GM08714 (cell line): ENCODE data around the gene FABP2.
"Not testable (repeated sequence)": the region's sequence is repeated elsewhere in the genome, so short reads cannot be mapped to it uniquely, and the experiment has no call there.

Experiments used
- H3K4me3 ChIP-seq: fragments of 200-500 bp; sonication (Bioruptor generic); 2 replicates; pipeline ENCODE4 v1.5.1; 2014; ENCODE audit warnings: mild to moderate bottlenecking, low read length, inconsistent platforms
- ZNF274 ChIP-seq: IDR thresholded peaks from 2 replicates; pipeline ENCODE4 v1.6.1; 2012; ENCODE audit warnings: mild to moderate bottlenecking, low read depth, low read length

FABP2 gene

DNA sequence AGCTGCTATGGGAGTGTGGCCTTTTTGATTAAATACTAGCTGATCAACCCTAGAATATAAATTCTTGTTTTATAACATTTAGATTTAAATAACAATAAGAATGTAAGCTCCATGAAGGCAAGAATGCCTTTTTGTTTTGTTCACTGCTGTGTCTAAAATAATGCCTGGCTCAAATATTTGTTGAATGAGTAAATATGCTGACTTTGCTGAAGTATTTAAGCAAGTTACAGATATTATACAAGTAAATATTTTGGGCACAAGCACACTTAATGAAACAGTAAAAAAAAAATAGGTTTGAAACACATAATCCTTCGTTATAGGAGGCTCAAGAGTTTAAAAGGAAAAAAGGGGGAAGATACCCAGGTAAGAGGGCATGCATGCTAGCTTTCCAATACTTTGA lies 24.1 kb downstream of the FABP2 start:
- H3K4me3 ChIP-seq, result no peak overlapping the region

DNA sequence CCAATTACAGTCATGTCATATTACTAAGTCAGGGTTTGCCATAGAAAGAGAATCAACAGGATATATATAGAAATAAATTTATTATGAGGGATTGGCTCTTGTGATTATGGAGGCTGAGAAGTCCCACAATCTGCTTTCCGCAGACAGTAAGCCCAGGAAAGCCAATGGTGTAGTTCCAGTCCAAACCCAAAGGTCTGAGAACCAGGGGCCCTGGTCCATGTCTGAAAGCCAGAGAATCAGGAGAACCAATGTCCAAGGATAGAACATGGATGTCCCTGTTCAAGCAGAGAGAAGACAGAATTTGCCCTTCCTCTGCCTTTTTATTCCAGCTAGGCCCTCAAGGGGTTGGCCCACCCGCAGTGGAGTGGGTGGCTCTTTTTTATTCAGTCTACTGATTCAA lies 25.6 kb downstream of the FABP2 start:
- no peak overlapping the region for H3K4me3 ChIP-seq

More for the DNA sequence above, 24.1 kb downstream of the FABP2 start:
- TF ChIP-seq ZNF274, result no peak

DNA sequence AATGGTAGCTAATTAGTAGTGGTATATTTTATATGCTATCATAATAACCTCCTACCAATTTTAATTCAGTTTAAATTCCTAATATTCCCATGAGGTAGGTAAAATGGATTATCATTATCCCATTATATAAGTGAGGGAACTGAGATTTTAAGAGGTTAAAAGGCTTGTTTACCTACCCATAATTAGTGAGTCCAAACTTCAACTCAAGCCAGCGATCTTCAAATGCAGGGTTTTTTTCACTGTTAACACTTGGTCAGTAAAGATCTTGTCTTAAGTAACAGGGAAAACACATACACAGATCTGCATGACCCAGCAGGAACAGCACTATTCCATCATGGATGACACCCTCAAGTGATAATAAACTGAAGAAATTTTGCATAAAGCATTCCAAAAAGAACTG lies 31.3 kb downstream of the FABP2 start:
- no peak overlapping the region for H3K4me3 ChIP-seq
- no peak for TF ChIP-seq ZNF274

More for the DNA sequence above, 25.6 kb downstream of the FABP2 start:
- TF ChIP-seq ZNF274, result no peak

- no peak for TF ChIP-seq ZNF274
These were observed 32.6 kb downstream of the FABP2 start for GRCh38 chr4:119289313-119289712.

GRCh38 chr4:119286377-119287002 lies 35.4 kb downstream of the FABP2 start:
- TF ChIP-seq ZNF274, result no peak
- H3K4me3 ChIP-seq, result no peak overlapping the region

More at GRCh38 chr4:119289313-119289712, 32.6 kb downstream of the FABP2 start:
- H3K4me3 ChIP-seq, result no peak overlapping the region

- TF ChIP-seq ZNF274, result no peak
- H3K4me3 ChIP-seq, result peak overlapping the region; percentile 11; the same call in 1 of the 2 replicates
These were observed 36.8 kb downstream of the FABP2 start for GRCh38 chr4:119284876-119285780.

DNA sequence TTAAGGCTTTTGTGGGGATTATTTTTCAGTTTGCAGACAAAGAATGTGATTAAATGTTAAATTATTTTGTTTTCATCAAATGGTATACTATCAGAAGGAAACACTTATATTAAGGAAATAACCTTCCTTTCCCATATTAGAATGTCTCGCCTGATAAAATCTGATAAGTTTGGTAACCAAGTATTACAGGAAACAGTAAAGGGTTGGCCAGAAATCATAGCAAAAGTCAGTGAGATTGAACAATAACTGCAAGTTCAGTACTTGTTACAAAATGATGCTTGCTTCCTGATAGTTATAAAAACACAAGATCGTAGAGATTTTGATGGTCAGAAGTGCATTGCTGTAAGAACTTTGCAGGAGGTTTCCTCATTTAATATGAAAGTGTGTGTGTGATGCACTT lies 40.5 kb downstream of the FABP2 start:
- no peak overlapping the region for H3K4me3 ChIP-seq
- TF ChIP-seq ZNF274, result no peak

GRCh38 chr4:119279945-119280344 lies 42.0 kb downstream of the FABP2 start:
- not testable (repeated sequence) for H3K4me3 ChIP-seq

GRCh38 chr4:119279541-119279940 lies 42.4 kb downstream of the FABP2 start:
- not testable (repeated sequence) for H3K4me3 ChIP-seq

DNA sequence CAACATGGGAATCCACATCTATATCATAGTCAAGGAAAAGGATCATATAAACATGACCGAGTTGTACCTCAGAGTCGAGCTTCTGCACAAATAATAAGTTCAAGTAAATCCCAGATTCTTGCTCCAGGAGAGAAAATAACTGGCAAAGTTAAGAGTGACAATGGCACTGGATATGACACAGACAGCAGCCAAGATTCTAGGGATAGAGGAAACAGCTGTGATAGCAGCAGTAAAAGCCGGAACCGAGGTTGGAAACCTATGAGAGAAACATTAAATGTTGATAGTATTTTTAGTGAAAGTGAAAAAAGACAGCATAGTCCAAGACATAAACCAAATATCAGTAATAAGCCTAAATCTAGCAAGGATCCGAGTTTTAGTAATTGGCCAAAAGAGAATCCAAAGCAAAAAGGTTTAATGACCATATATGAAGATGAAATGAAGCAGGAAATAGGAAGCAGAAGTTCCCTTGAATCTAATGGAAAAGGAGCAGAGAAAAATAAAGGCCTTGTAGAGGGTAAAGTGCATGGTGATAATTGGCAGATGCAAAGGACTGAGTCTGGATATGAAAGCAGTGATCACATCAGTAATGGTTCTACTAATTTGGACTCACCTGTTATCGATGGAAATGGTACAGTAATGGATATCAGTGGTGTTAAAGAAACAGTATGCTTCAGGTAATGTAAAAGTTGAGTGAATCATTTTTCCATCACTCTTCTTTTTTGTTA lies 50.4 kb downstream of the FABP2 start:
- no peak for TF ChIP-seq ZNF274
- no peak overlapping the region for H3K4me3 ChIP-seq

GRCh38 chr4:119268466-119268865 lies 53.5 kb downstream of the FABP2 start:
- no peak for TF ChIP-seq ZNF274
- H3K4me3 ChIP-seq, result no peak overlapping the region
